ENCODE measurements around the gene CEND1.

DNA sequence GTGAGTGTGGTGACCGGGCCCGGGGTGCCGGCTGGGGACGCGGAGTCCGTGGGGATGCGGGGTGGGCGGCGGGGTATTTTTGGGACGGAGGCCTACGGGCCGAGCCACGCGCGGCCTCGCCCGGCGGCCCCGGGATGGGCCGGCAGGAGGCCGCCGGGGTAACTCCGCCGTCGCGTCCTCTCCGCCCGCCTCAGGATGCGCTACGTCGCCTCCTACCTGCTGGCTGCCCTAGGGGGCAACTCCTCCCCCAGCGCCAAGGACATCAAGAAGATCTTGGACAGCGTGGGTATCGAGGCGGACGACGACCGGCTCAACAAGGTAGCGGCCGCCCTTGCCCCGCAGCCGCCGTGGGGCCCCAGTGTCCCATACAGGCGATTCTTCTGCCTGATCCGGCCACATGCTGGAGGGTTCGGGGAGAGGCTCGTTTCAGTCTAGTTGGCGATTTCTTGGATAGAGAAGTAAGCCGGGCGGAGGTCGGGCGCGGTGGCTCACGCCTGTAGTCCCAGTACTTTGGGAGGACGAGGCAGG lies 20.2 kb upstream of the CEND1 start:
- TF ChIP-seq, protein P1, sequence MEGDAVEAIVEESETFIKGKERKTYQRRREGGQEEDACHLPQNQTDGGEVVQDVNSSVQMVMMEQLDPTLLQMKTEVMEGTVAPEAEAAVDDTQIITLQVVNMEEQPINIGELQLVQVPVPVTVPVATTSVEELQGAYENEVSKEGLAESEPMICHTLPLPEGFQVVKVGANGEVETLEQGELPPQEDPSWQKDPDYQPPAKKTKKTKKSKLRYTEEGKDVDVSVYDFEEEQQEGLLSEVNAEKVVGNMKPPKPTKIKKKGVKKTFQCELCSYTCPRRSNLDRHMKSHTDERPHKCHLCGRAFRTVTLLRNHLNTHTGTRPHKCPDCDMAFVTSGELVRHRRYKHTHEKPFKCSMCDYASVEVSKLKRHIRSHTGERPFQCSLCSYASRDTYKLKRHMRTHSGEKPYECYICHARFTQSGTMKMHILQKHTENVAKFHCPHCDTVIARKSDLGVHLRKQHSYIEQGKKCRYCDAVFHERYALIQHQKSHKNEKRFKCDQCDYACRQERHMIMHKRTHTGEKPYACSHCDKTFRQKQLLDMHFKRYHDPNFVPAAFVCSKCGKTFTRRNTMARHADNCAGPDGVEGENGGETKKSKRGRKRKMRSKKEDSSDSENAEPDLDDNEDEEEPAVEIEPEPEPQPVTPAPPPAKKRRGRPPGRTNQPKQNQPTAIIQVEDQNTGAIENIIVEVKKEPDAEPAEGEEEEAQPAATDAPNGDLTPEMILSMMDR (IDR thresholded peaks at IDR 0.05; ENCODE audit: extremely low read depth in 1 of 2, insufficient read depth in 1 of 2, low read depth in 1 of 2, low read length in 2 of 2), result no peak
- TF ChIP-seq POLR2A (IDR thresholded peaks at IDR 0.05; ENCODE audit: low read depth, low read length) (no peak), FOS (IDR thresholded peaks at IDR 0.05; ENCODE audit: borderline replicate concordance, insufficient read depth, low read length) (no peak), EZH2 (IDR thresholded peaks at IDR 0.05; ENCODE audit: borderline replicate concordance, low read depth, low read length, severe bottlenecking) (no peak), POLR2AphosphoS5 (IDR thresholded peaks at IDR 0.05; ENCODE audit: insufficient read depth, low read depth, low read length) (no peak), MYC (IDR thresholded peaks at IDR 0.05; ENCODE audit: low read depth, low read length) (no peak), JUN (IDR thresholded peaks at IDR 0.05; ENCODE audit: borderline replicate concordance, insufficient read depth, insufficient read length, low read depth) (no peak), GATA2 (IDR thresholded peaks at IDR 0.05; ENCODE audit: insufficient read depth, insufficient read length, low read depth, low read length) (no peak)
- TF ChIP-seq, protein P2, sequence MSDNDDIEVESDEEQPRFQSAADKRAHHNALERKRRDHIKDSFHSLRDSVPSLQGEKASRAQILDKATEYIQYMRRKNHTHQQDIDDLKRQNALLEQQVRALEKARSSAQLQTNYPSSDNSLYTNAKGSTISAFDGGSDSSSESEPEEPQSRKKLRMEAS (IDR thresholded peaks at IDR 0.05; ENCODE audit: insufficient read depth, insufficient read length), result no peak
